ENCODE data around the gene CCDC183. TPM values are rescaled to one million over a fixed set of nuclear protein-coding genes. Genes with fewer than 3 reads are reported as not detected.

Gene CCDC183
- total RNA-seq, 1 donor from 2014 or later = not detected

DNA sequence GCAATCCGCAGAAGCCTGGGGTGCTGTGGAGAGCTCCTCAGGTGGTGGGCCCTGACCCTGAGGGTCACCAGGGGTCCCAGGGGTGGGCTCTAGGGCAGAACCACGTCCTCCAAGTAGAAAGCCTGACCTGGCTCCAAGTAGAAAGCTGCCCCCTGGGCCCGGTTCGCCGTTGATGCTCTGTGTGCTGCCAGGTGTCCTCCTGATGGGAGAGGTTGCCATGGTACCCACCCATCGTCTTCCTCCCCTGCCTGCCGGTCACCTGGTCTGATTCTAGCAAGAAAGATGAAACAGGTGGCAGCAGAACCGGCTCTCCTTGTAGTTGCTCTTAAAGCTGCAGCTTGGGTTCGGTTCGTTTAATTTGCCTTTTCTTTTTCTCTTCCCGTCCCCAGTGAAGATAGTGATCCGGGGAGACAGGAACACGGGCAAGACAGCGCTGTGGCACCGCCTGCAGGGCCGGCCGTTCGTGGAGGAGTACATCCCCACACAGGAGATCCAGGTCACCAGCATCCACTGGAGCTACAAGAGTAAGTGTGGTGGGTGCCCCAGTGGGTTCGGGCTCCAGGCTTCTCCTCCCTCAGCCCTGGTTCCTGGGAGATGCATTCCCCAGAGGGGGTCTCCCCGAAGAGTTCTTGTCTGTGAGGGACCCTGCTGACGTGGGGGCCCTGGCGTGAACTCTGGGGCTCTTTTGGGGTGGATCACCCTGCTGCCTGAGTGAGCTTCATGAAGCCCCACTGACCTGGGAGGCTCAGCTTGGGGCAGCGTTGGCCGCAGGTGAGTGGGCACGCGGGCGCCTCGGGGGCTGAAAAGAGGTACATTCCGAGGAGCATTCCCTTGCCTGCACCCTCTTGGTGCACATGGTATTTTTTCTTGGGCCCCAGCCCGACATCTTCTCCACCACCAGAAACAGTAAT is 27.3 kb downstream of the CCDC183 start:
- H3K9me3 Mint-ChIP-seq = no peaks in the 10 kb centered on the region
- no peak overlapping the region for H3K27ac Mint-ChIP-seq
- H3K36me3 Mint-ChIP-seq (ENCODE audit: low read depth) = peaks cover 36% of the 10 kb centered on the region
- DNase-seq (no peak), ATAC-seq (ENCODE audit: low read depth) (no peak)
- H3K4me1 Mint-ChIP-seq = peaks cover 6% of the 10 kb centered on the region
- TF ChIP-seq, protein P1, sequence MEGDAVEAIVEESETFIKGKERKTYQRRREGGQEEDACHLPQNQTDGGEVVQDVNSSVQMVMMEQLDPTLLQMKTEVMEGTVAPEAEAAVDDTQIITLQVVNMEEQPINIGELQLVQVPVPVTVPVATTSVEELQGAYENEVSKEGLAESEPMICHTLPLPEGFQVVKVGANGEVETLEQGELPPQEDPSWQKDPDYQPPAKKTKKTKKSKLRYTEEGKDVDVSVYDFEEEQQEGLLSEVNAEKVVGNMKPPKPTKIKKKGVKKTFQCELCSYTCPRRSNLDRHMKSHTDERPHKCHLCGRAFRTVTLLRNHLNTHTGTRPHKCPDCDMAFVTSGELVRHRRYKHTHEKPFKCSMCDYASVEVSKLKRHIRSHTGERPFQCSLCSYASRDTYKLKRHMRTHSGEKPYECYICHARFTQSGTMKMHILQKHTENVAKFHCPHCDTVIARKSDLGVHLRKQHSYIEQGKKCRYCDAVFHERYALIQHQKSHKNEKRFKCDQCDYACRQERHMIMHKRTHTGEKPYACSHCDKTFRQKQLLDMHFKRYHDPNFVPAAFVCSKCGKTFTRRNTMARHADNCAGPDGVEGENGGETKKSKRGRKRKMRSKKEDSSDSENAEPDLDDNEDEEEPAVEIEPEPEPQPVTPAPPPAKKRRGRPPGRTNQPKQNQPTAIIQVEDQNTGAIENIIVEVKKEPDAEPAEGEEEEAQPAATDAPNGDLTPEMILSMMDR (IDR thresholded peaks at IDR 0.05) = no peak
- CTCF ChIA-PET = no interaction called here
- no peaks in the 10 kb centered on the region for H3K27me3 Mint-ChIP-seq
- POLR2A ChIA-PET = interaction anchor here (0.9 kb wide), 1 partner anchor 102 kb away, joined by 4 read pairs; no protein-coding TSS in a partner anchor
- no peak overlapping the region for H3K4me3 Mint-ChIP-seq
- intact Hi-C loops (cut with micrococcal nuclease) = no loop called here

DNA sequence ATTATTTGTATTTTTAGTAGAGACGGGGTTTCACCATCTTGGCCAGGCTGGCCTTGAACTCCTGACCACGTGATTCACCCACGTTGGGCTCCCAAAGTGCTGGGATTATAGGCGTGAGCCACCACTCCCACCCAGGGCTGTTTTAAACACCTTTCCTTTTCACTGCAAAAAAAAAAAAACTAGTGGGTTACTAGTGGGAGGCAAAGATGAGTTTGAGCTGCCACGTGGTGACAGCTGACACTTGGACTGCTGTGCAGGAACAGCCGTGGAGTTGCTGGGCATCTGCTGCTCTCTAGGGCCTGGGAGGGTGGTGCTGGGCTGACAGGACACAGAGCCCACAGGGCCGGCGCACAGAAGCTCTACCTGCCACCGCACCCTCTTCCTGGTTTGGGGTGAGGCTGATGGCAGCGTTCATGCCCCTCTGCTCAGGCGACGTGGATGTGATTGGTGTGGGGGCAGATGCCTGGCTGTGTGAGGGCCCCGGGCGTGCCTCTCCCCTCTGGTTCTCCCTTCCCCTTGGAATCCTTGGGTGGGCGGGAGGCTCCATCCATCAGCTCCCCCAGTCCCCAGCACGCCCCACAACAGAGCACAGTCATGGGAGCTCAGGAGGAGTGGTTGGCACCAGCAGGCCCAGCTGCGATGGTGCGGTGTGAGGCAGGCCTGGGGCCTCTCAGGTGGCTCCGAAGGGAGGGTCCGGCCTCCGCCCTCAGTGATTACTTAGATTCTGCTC is 28.5 kb downstream of the CCDC183 start:
- DNase-seq (no peak), ATAC-seq (ENCODE audit: low read depth) (no peak)
- intact Hi-C loops (cut with micrococcal nuclease) = no loop called here
- TF ChIP-seq, protein P1 (IDR thresholded peaks at IDR 0.05) = no peak
- no peak overlapping the region for H3K4me3 Mint-ChIP-seq
- no peak overlapping the region for H3K27ac Mint-ChIP-seq
- ChIA-PET CTCF (no interaction called here), POLR2A (no interaction called here)
- H3K9me3 Mint-ChIP-seq = no peaks in the 10 kb centered on the region
- H3K27me3 Mint-ChIP-seq = no peaks in the 10 kb centered on the region
- H3K36me3 Mint-ChIP-seq (ENCODE audit: low read depth) = peaks cover 46% of the 10 kb centered on the region
- peaks cover 6% of the 10 kb centered on the region for H3K4me1 Mint-ChIP-seq

DNA sequence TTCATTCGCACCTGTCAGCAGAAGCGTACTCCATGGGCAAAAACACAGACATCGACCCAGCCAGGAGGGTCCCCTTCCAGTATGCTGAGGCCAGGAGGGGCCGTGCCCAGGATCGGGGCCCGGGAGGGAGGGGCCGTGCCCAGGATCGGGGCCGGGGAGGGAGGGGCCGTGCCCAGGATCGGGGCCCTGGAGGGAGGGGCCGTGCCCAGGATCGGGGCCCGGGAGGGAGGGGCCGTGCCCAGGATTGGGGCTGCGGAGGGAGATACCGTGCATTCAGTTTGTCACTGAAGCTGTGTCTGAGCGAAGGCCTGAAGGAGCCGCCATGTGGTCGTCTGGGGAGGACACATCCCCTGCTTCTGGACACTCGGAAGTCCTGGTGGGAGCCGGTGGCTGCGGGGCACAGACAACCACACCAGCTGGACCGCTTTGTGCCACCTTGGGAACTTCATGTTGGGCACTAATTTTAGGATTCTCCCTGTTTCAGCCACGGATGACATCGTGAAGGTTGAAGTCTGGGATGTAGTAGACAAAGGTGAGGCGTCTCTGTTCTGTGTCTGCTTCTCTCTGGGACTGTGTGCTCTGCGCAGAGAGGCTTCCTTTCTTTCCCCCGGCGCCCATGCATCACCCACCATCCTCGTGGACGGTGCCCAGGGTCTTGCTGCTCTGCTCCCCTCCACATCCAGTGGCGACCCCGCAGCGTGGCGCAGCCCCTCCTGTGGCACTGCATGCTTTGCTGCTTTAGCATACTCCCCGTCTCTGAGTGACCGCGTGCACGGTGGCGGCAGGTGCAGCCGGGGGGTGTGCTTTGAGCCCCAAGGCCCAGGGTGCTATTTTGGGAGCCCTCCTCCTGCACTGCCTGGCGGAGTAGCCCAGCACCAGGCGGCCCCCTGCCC is 29.4 kb downstream of the CCDC183 start:
- H3K36me3 Mint-ChIP-seq (ENCODE audit: low read depth) = peaks cover 48% of the 10 kb centered on the region
- H3K4me3 Mint-ChIP-seq = no peak overlapping the region
- ChIA-PET CTCF (no interaction called here), POLR2A (no interaction called here)
- no peaks in the 10 kb centered on the region for H3K27me3 Mint-ChIP-seq
- intact Hi-C loops (cut with micrococcal nuclease) = no loop called here
- H3K4me1 Mint-ChIP-seq = peaks cover 6% of the 10 kb centered on the region
- DNase-seq = no peak
- no peaks in the 10 kb centered on the region for H3K9me3 Mint-ChIP-seq
- no peak overlapping the region for H3K27ac Mint-ChIP-seq
- no peak for ATAC-seq (ENCODE audit: low read depth)
- TF ChIP-seq, protein P1 (IDR thresholded peaks at IDR 0.05) = no peak

DNA sequence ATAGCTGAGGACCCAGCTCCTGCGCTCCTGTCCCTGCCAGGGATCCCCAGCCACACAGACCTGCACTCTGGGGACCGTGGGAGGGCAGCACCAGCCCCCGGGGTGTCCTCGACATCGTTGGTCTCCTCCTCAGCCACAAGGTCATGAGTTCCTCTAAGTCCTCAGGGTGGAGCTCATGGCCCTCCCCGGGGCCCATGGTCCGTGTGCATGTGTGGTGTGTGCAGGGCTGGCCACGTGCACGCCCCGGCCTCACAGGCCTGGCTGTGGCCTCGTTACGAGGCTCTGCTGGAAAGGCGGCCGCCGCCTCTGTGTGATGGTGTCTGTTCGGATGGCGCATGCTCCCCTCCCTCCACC is 30.0 kb downstream of the CCDC183 start:
- Mint-ChIP-seq H3K9me3 (no peaks in the 10 kb centered on the region), H3K27ac (no peak overlapping the region), H3K27me3 (no peaks in the 10 kb centered on the region), H3K4me3 (no peak overlapping the region), H3K4me1 (peaks cover under 1% of the 10 kb centered on the region), H3K36me3 (ENCODE audit: low read depth) (peaks cover 47% of the 10 kb centered on the region)
- TF ChIP-seq, protein P1 (IDR thresholded peaks at IDR 0.05) = no peak
- ATAC-seq (ENCODE audit: low read depth) (no peak), DNase-seq (no peak)
- ChIA-PET POLR2A (no interaction called here), CTCF (no interaction called here)
- intact Hi-C loops (cut with micrococcal nuclease) = no loop called here
